Smooth muscle cell (in vitro differentiated cells): ENCODE data around the gene TRH. TPM values are rescaled to one million over a fixed set of nuclear protein-coding genes. Genes with fewer than 3 reads are reported as not detected.
A peak's percentile ranks its signal among the peaks of the same experiment; 100 is the strongest.

Source experiments
- DNase-seq: peaks from one replicate; lab custom pipeline; 2025; ENCODE audit not compliant: unreplicated experiment; lab: John Stamatoyannopoulos, UW
- H2AFZ ChIP-seq: fragments of 200-600 bp; sonication (generic); 2 replicates; pipeline ENCODE4 v1.6.0; 2016; ENCODE audit warnings: antibody characterized with exemption, low read depth, mild to moderate bottlenecking
- H3F3A ChIP-seq: fragments of 200-600 bp; sonication (generic); 2 replicates; pipeline ENCODE4 v1.6.0; 2017; ENCODE audit warnings: antibody characterized with exemption, low read depth
- H3K27ac ChIP-seq: fragments of 200-600 bp; sonication (generic); 2 replicates; pipeline ENCODE4 v1.5.1; 2016; ENCODE audit warnings: low read depth, mild to moderate bottlenecking
- H3K27me3 ChIP-seq: fragments of 200-600 bp; sonication (generic); 2 replicates; pipeline ENCODE4 v1.6.1; 2016; ENCODE audit warnings: low read depth, mild to moderate bottlenecking
- H3K36me3 ChIP-seq: fragments of 200-600 bp; sonication (generic); 2 replicates; pipeline ENCODE4 v1.5.1; 2016; ENCODE audit warnings: low read depth
- H3K4me1 ChIP-seq: fragments of 200-600 bp; sonication (generic); 2 replicates; pipeline ENCODE4 v1.5.1; 2016; ENCODE audit warnings: low read depth
- H3K4me2 ChIP-seq: fragments of 200-600 bp; sonication (generic); 2 replicates; pipeline ENCODE4 v1.6.0; 2016; ENCODE audit warnings: mild to moderate bottlenecking
- H3K4me3 ChIP-seq: fragments of 200-600 bp; sonication (generic); 2 replicates; pipeline ENCODE4 v1.5.1; 2016; ENCODE audit warnings: mild to moderate bottlenecking
- H3K79me2 ChIP-seq: fragments of 200-600 bp; sonication (generic); 2 replicates; pipeline ENCODE4 v1.6.0; 2016; ENCODE audit warnings: low read depth, mild to moderate bottlenecking
- H3K9ac ChIP-seq: fragments of 200-600 bp; sonication (generic); 2 replicates; pipeline ENCODE4 v1.6.0; 2016; ENCODE audit warnings: low read depth
- H3K9me3 ChIP-seq: fragments of 200-600 bp; sonication (generic); replicated peaks from 2 replicates; pipeline ENCODE4 v1.5.1; 2016; ENCODE audit warnings: low read depth
- H4K20me1 ChIP-seq: fragments of 200-600 bp; sonication (generic); 2 replicates; pipeline ENCODE4 v1.6.0; 2016; ENCODE audit warnings: low read depth
- CTCF ChIP-seq: fragments of 200-600 bp; sonication (generic); IDR thresholded peaks from 2 replicates; pipeline ENCODE4 v1.5.1; 2017; ENCODE audit warnings: borderline replicate concordance, mild to moderate bottlenecking, antibody characterized with exemption; ENCODE audit not compliant: insufficient read depth, poor library complexity, severe bottlenecking
- WGBS: methylation state at CpG from one replicate; pipeline ENCODE4 v1.1.7; 2016; ENCODE audit warnings: low lambda C conversion rate; 5-methylcytosine and 5-hydroxymethylcytosine counted together
- polyA plus RNA-seq: library from polyadenylated mRNA; unstranded; fragments of >200 nt; fragmentation: Nextera tagmentation; extraction: Ambion mirVana; gene quantifications from 2 replicates; pipeline ENCODE4 v1.2.1, GENCODE V29; 2016
- total RNA-seq: library from RNA; depleted of rRNA; stranded (reverse); fragments of >200 nt; gene quantifications from 2 replicates; pipeline ENCODE4 v1.2.3, GENCODE V29; 2014

Gene TRH
- total and polyA plus RNA-seq, 2 experiments from 2014 or later, result not detected

DNA sequence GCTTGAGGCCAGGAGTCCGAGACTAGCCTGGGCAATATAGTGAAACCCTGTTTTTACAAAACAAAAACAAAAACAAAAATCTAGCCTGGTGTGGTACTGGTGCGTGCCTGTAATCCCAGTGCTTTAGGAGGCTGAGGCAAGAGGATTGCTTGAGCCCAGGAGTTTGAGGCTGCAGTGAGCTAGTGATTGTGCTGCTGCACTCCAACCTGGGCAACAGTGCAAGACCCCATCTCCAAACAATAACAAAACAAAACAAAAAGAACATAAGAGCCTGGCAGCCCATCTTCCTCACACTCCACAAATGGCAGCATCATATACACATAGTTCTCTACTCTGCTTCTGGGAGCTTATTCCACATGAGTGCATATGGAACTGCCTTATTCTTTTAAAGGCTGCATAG is 2.2 kb upstream of the TRH start:
- no peak for TF ChIP-seq CTCF

DNA sequence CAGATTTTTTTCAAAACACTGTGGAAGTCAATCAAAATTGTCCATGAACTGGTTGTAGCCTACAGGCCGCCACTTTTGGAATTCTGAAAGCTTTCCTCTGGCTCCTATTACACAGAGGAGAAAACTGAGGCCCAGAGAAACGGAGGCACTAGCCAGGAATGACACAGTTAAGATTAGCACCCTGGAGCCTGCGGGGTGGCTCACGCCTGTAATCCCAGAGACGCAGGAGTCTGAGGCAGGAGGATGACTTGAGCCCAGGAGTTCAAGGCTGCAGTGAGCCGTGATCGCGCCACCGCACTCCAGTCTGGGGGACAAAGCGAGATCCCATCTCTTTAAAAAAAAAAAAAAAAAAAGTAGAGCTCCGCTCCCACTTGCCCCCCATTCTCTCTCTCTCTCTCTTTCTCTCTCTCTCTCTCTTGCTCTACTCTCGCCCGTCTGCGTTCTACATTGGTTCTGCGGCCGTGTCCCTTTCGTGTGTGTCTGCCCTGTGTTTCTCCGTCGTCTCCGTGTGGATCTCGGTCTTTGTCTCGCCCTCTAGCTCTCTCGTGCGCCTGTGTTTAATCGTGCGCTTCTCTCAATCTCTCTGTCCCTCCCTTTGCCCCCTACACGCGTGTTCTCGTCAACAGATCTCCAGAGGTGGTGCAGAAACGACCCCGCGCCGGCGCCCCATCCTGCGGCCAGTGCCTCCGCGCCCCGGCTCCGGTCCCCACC is 512 bp upstream of the TRH start:
- H4K20me1 ChIP-seq, result no peaks in the 10 kb centered on the region
- H3K36me3 ChIP-seq, result no peaks in the 10 kb centered on the region
- 18% methylated on average over 38 of the region's 39 CpGs for WGBS
- H3K79me2 ChIP-seq, result no peaks in the 10 kb centered on the region
- H3K27me3 ChIP-seq, result peaks cover 77% of the 10 kb centered on the region
- no peaks in the 10 kb centered on the region for H3F3A ChIP-seq
- H3K4me3 ChIP-seq, result peak overlapping the region; percentile 42
- no peak overlapping the region for H3K27ac ChIP-seq
- peaks cover 4% of the 10 kb centered on the region for H3K4me1 ChIP-seq
- no peak overlapping the region for H3K9ac ChIP-seq
- DNase-seq, result no peak
- H3K4me2 ChIP-seq, result peak overlapping the region; percentile 82
- H3K9me3 ChIP-seq, result no peaks in the 10 kb centered on the region
- no peak overlapping the region for H2AFZ ChIP-seq
- no peak for TF ChIP-seq CTCF

More for the DNA sequence above, 2.2 kb upstream of the TRH start:
- no peaks in the 10 kb centered on the region for H3K36me3 ChIP-seq
- peaks cover 85% of the 10 kb centered on the region for H3K27me3 ChIP-seq
- no peak overlapping the region for H3K27ac ChIP-seq
- H3K9me3 ChIP-seq, result no peaks in the 10 kb centered on the region
- H3K4me2 ChIP-seq, result no peak overlapping the region
- H2AFZ ChIP-seq, result no peak overlapping the region
- 81% methylated on average over 2 of the region's 2 CpGs for WGBS
- peaks cover 4% of the 10 kb centered on the region for H3K4me1 ChIP-seq
- no peaks in the 10 kb centered on the region for H3K79me2 ChIP-seq
- no peak overlapping the region for H3K9ac ChIP-seq
- no peak for DNase-seq
- no peaks in the 10 kb centered on the region for H3F3A ChIP-seq
- no peaks in the 10 kb centered on the region for H4K20me1 ChIP-seq
- H3K4me3 ChIP-seq, result no peak overlapping the region

GRCh38 chr3:129974833-129975704 is 549 bp downstream of the TRH start:
- no peak overlapping the region for H3K9ac ChIP-seq
- no peaks in the 10 kb centered on the region for H3K9me3 ChIP-seq
- 6% methylated on average over 70 of the region's 71 CpGs for WGBS
- no peak for TF ChIP-seq CTCF
- H2AFZ ChIP-seq, result no peak overlapping the region
- H3K4me3 ChIP-seq, result peak overlapping the region; percentile 42
- peaks cover 83% of the 10 kb centered on the region for H3K27me3 ChIP-seq
- H3K27ac ChIP-seq, result no peak overlapping the region
- peak overlapping the region; percentile 82 for H3K4me2 ChIP-seq
- H3K36me3 ChIP-seq, result no peaks in the 10 kb centered on the region
- no peaks in the 10 kb centered on the region for H4K20me1 ChIP-seq
- H3K4me1 ChIP-seq, result peaks cover 4% of the 10 kb centered on the region
- H3F3A ChIP-seq, result no peaks in the 10 kb centered on the region
- no peak for DNase-seq
- H3K79me2 ChIP-seq, result no peaks in the 10 kb centered on the region
